T47D (cell line): ENCODE data around the gene SPG7.

Experiments
- DNase-seq, 2 experiments: peaks; one replicate each; pipeline versions ENCODE4 v3.0.0 to v3.0.0-alpha.2; 2011 to 2012; ENCODE audit warnings: low read depth in 1 of 2, low spot score in 1 of 2
- JUND ChIP-seq: IDR thresholded peaks from 2 replicates; pipeline ENCODE4 v1.6.1; 2012; ENCODE audit warnings: low read depth
- in situ Hi-C: cut with HindIII; loops from 2 replicates; pipeline ENCODE4 v1.10.0; 2016; ENCODE audit warnings: low sequenced_read_pairs, low pct_unique_long_range_greater_than_20kb

SPG7 gene

DNA sequence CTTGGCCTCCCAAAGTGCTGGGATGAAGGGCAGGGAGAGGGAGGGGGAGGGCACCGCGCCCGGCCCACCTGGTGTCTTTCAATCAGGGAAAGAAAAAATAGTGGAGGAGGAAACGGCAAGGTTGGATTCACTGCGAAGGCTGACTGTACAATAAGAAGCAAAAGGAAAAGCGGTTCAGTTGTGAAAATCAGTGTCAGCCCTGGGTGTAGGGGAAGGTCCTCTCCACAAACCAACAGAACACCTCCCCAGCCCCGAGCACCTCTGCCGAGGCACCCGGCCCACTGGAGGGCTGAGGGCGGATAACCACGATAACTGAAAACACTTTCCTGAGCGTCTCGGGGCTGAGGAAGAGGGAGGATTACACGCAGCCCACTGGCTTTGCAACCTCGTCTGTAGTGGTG is 1.4 kb upstream of the SPG7 start:
- in situ Hi-C loops, result no loop called here
- TF ChIP-seq JUND, result no peak
- DNase-seq, result no peak

- TF ChIP-seq JUND, result no peak
- DNase-seq, result peak in 1 of 2 experiments; percentile 63
- in situ Hi-C loops, result no loop called here
These were observed 879 bp upstream of the SPG7 start for GRCh38 chr16:89507214-89507833.

- in situ Hi-C loops, result no loop called here
- DNase-seq, result no peak
- no peak for TF ChIP-seq JUND
These were observed 2.3 kb downstream of the SPG7 start for GRCh38 chr16:89510526-89510925.

DNA sequence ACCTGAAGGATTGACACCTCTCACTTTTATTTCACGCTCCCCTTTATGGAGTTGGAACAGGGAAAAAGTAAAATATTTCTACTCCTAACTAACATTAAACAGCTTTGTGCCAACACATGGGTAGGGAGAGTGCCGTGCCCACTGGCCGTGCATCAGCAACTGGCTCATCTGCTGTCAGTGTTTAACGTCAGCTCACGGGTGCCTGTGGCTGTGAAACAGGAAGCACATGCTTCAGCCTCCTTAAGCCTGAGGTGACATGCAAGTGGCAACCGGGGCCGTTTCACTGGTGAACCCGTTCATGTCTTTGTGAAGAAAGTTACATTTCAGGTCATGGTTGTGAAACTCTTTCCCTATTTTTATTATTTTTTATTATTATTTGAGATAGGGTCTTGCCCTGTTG is 3.2 kb downstream of the SPG7 start:
- no peak for TF ChIP-seq JUND
- no peak for DNase-seq
- in situ Hi-C loops, result no loop called here

DNA sequence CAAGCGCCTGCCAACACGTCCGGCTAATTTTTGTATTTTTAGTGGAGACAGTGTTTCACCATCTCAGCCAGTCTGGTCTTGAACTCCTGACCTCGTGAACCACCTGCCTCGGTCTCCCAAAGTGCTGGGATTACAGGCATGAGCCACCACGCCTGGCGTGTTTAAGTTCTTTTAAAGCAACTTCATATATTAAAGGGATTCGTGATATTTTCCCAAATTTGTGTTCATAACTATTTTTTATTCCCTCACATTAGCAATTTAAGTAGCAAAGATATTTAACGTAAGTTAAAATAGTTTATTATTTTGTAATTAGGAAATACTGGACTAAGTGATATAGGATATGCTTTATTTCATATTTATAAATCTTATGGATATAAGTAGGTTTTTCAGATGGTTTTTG is 4.2 kb downstream of the SPG7 start:
- TF ChIP-seq JUND, result no peak
- DNase-seq, result no peak
- in situ Hi-C loops, result no loop called here

GRCh38 chr16:89517128-89517527 is 8.9 kb downstream of the SPG7 start:
- TF ChIP-seq JUND, result no peak
- no peak for DNase-seq

DNA sequence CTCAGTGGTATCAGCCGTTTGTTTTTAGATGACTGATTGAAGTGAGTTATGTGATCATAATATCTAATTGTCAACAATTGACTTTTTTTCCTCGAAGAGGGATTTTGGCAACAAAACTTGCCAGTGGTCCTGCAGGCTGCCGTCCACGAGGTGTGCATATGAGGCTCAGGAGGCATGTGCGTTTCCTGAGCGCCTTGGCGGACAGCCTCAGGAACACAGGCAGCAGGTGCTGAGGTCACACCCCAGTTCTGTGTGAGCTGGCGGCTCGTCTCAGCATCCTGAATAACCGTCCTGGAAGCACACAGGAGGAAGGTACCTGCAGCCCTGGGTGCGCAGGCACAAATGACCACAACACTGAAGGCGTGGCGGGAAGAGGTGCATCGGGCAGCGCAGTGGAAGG is 11.7 kb downstream of the SPG7 start:
- in situ Hi-C loops, result no loop called here
- no peak for TF ChIP-seq JUND
- no peak for DNase-seq

More at GRCh38 chr16:89517128-89517527, 8.9 kb downstream of the SPG7 start:
- in situ Hi-C loops, result no loop called here

GRCh38 chr16:89522287-89522686 is 14.1 kb downstream of the SPG7 start:
- in situ Hi-C loops, result no loop called here
- no peak for DNase-seq
- no peak for TF ChIP-seq JUND

- in situ Hi-C loops, result no loop called here
- no peak for TF ChIP-seq JUND
- DNase-seq, result no peak
These were observed 15.6 kb downstream of the SPG7 start for GRCh38 chr16:89523680-89524344.

- DNase-seq, result no peak
- in situ Hi-C loops, result no loop called here
These were observed 17.1 kb downstream of the SPG7 start for GRCh38 chr16:89525146-89525913.

GRCh38 chr16:89529097-89529496 is 20.9 kb downstream of the SPG7 start:
- in situ Hi-C loops, result no loop called here
- no peak for DNase-seq
- no peak for TF ChIP-seq JUND

More at GRCh38 chr16:89525146-89525913, 17.1 kb downstream of the SPG7 start:
- no peak for TF ChIP-seq JUND

DNA sequence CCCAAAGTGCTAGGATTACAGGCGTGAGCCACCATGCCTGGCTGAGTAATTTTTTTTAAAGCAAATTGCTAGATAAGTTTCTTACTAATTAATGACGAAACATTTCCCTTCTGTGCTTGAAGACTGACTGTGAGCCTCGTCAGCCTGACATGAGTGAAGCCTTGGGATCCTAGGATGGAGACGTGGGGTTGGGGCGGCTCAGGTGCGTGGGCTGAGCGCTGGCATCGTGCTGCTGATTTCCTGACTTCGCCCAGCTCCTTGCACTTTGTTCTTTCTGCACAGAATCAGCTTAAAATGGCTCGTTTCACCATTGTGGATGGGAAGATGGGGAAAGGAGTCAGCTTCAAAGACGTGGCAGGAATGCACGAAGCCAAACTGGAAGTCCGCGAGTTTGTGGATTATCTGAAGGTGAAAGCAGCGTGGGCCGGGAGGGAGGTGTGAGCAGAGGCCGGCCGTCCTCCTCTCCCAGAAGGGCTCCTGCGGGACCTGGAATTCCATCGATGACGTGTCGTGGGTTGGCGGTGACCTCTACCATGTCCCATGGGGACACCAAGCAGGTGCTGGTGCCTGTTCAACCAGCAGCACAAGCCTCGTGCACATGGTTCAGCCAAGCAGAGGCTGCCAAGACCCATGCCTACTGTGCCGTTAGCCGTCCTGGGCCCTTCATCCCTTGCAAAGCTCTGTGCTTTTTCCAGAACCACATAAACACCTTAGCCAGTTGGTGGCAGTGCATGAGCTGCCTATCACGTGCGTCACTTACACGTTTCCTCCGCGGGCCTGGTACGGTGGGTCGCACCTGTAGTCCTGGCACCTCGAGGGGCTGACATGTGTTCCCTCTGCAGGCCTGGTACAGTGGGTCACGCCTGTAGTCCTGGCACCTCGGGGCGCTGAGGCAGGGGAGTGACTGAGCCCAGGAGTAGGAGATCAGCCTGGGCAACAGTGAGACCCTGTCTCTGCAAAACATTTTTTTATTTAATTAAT is 22.5 kb downstream of the SPG7 start:
- no peak for DNase-seq
- TF ChIP-seq JUND, result no peak
- in situ Hi-C loops, result no loop called here
